Transverse colon (tissue), 3 donors: ENCODE results near the gene TMEM130.

Experiments
- CTCF ChIP-seq, 5 experiments: fragments of 200-600 bp in 3 of 5; fragments of 450-650 bp in 2 of 5; sonication (generic) in 3 of 5; IDR thresholded peaks; 1 replicate in 2 of 5; 2 replicates in 3 of 5; pipeline ENCODE4 v1.5.1; 2016 to 2017; ENCODE audit warnings: antibody characterized with exemption in 5 of 5, inconsistent platforms in 3 of 5, mild to moderate bottlenecking in 2 of 5, moderate library complexity in 1 of 5
- EP300 ChIP-seq: sonication (generic); formaldehyde crosslinking; IDR thresholded peaks from one replicate; pipeline ENCODE4 v1.6.1; 2017; ENCODE audit warnings: antibody characterized with exemption, low read depth
- POLR2A ChIP-seq: fragments of 450-650 bp; IDR thresholded peaks from one replicate; pipeline ENCODE4 v1.6.1; 2016; ENCODE audit warnings: antibody characterized with exemption, mild to moderate bottlenecking, moderate library complexity

- TF ChIP-seq CTCF (IDR thresholded peaks at IDR 0.05), result no peak
- TF ChIP-seq EP300, result no peak
- no peak for TF ChIP-seq POLR2A
These were observed 47.5 kb upstream of the TMEM130 start for GRCh38 chr7:98917331-98917730.
